GM19035 (cell line): ENCODE results near the gene SLC52A1.
A peak's percentile ranks its signal among the peaks of the same experiment; 100 is the strongest.

ENCODE experiments used
- ATAC-seq: cut with Tn5 transposase; IDR thresholded peaks from one replicate; pipeline ENCODE4 v1.9.1; 2021; ENCODE audit not compliant: unreplicated experiment

SLC52A1 gene

DNA sequence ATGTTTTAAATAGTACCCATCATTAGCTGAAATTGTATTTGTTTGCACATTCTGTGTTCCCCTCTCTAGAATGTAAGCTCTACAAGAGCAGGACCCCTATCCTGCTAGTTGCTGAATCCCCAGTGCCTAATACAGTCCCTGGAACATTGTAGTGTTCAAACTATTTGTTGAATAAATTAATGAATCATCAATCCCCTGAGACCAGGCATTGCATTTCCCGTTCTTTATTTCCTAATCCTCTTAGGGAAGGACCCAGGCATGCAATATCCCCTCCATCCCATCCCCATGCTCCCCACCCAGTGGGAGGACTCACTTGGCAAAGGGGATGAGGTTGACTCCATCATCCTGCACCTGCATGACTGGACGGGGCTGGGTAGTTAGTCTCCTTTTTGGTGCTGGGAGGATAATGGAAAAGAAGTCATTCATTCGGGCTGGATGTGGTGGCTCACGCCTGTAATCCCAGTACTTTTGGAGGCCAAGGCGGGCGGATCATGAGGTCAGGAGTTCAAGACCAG is 41.1 kb downstream of the SLC52A1 start:
- no peak for ATAC-seq

DNA sequence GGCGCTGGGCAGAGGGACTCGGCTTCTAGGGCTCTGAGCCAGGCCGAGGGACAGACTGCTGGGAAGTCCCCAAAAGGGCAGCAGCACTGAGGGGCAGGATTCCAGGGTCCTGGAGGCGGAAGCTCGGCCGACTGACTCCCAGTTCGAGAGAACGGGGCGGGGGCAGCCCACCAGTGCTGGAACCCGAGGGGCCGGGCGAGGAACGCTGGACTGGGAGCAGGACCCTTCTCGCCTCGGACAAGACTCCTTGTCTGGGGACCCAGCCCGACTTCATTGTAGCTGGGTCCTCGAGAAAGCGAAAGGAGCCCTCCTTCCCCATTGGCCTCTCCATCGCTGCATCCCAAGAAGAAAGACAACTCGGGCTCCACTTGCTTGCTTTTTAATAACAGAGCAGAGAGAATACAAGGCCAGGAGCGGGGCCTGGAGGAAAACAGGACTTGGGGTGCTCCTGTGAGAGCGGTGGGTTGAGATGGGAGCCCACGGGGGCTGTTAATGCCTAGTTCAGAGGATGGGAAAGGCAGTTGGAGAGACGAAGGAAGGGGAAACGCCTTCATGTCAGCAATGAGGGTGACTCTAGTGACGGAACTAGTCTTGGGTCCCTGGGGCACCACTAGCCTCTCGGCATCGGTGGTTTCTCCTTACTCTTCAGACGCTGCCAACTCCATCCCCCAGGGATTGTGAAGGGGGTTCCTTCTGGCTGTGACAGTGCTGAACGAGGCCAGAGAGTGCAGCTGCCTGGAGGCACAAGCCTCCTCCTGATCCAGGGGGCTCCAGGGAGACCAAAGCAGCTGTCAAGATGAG is 47.3 kb downstream of the SLC52A1 start:
- ATAC-seq: peak; percentile 3

DNA sequence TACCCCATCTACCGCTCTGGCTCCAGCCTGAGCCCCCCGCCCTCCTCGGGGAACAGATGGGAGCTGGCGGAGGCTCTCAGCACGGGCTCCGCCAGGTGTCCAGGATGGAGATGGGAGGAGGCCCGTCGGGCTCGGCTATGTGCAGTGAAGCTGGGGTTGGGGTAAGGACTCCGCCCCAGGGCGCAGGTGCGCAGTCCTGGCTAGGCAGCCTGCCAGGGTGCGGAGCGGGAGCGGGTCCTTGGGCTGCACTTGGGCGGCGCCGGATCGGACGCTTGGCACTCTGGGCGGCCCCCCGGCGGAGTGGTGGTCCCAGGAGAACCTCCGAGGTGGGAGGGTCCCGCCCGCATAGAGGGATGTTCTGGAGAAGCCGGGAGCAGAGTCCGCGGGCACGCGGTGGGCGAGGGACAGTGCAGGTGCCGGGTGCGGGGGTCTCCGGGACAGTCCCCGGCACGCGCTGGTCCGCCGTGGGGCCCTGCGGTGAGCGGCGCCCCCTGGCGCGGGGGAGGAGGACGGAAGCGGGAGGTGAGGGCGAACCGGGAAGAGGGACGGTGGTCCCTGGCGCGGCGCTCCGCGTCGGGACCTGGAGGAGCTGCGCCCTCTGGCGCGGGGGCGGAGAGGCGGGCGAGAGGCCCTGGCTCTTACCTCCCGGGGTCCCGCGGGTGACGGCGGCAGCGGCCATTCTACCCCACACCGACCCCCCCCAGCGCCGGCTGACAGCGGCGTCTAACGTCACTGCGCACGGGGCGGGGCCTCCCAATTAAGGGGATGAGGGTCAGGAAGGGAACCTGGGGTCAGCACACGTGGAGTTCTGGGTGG is 48.1 kb downstream of the SLC52A1 start, which contains the start of gene CAMTA2:
CAMTA2 (minus strand) TSS at position 725 of the 816 bp plus-strand sequence. CDS start 1,453 bp downstream, outside the sequence.
- ATAC-seq: peak; percentile 78

DNA sequence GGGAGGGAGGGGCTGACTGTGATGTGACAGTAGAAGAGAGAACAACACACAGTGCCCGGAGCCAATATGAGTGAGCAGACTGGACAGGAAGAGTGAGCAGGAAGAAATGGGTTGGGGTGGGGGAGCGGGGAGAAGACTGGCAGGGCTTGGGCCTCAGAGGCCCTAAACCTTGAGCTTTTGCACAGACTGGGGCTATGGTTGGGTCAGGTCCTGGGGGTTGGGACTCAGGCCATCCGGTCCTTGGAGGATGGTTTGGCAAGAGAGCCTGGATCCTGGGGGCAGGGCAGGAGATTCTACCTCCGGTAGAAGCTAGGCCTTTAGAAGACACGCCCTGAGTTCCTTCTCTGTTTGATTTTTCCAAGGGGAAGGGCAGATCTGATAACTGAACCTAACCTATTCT is 48.8 kb downstream of the SLC52A1 start:
- no peak for ATAC-seq
